CD4-positive, alpha-beta T cell (primary cell): Measurements from ENCODE around the gene TNFRSF6B. TPM values are rescaled to one million over a fixed set of nuclear protein-coding genes. Genes with fewer than 3 reads are reported as not detected.

ENCODE experiments used
- ATAC-seq: fragments of 200-7000 bp; cut with Tn5 transposase; one replicate; pipeline ENCODE4 v1.10.0; 2022; ENCODE audit warnings: mild to moderate bottlenecking; ENCODE audit not compliant: poor library complexity
- CTCF ChIA-PET: fragments of 350-600 bp; sonication (Branson Sonifier 250); formaldehyde crosslinking; loops from one replicate; lab custom pipeline; 2021; ENCODE audit warnings: antibody characterized with exemption, inconsistent platforms; lab: Charles Lee
- POLR2A ChIA-PET: fragments of 350-600 bp; sonication (Branson Sonifier 250); formaldehyde crosslinking; loops from one replicate; lab custom pipeline; 2021; ENCODE audit warnings: antibody characterized with exemption, inconsistent platforms; lab: Charles Lee
- DNase-seq, 14 experiments: peaks; one replicate each; pipeline ENCODE4 v3.0.0-alpha.2; 2013 to 2020; ENCODE audit warnings: mixed read lengths in 2 of 14
- H3K27ac ChIP-seq, 2 donors: one replicate each; pipeline versions ENCODE4 v1.5.1 to v1.7.0; 2013; ENCODE audit warnings: low read length in 2 of 2, low read depth in 1 of 2, mild to moderate bottlenecking in 1 of 2
- H3K27me3 ChIP-seq, 2 experiments: 1 replicate in 1 of 2; 2 replicates in 1 of 2; pipeline versions ENCODE4 v1.6.1 to v1.7.0; 2013; ENCODE audit warnings: low read length in 2 of 2, control low read depth in 1 of 2, mild to moderate bottlenecking in 1 of 2, moderate library complexity in 1 of 2; ENCODE audit not compliant: insufficient read depth in 2 of 2, control insufficient read depth in 1 of 2
- H3K36me3 ChIP-seq: one replicate; pipeline ENCODE4 v1.6.1; 2013; ENCODE audit warnings: low read length, control low read depth; ENCODE audit not compliant: insufficient read depth
- H3K4me1 ChIP-seq: one replicate; pipeline ENCODE4 v1.6.1; 2013; ENCODE audit warnings: low read length, control low read depth; ENCODE audit not compliant: insufficient read depth
- H3K4me3 ChIP-seq: one replicate; pipeline ENCODE4 v1.5.1; 2013; ENCODE audit warnings: mild to moderate bottlenecking, low read length, moderate library complexity
- H3K9me3 ChIP-seq, 2 experiments: 1 replicate in 1 of 2; 2 replicates in 1 of 2; pipeline versions ENCODE4 v1.6.1 to v1.7.0; 2013; ENCODE audit warnings: low read length in 2 of 2, mild to moderate bottlenecking in 2 of 2, control low read depth in 1 of 2, moderate library complexity in 1 of 2; ENCODE audit not compliant: control insufficient read depth in 1 of 2, insufficient read depth in 1 of 2
- H3K27ac Mint-ChIP-seq: one replicate; pipeline ENCODE4 v1.8.0; 2020; ENCODE audit warnings: mixed read lengths
- H3K27me3 Mint-ChIP-seq: one replicate; pipeline ENCODE4 v1.8.0; 2021; ENCODE audit warnings: mixed read lengths
- H3K36me3 Mint-ChIP-seq: one replicate; pipeline ENCODE4 v1.8.0; 2021; ENCODE audit warnings: low read depth, mixed read lengths
- H3K4me1 Mint-ChIP-seq: one replicate; pipeline ENCODE4 v1.8.0; 2021; ENCODE audit warnings: low read depth, mixed read lengths
- H3K4me3 Mint-ChIP-seq: one replicate; pipeline ENCODE4 v1.8.0; 2020; ENCODE audit warnings: mild to moderate bottlenecking, mixed read lengths
- H3K9me3 Mint-ChIP-seq: one replicate; pipeline ENCODE4 v1.8.0; 2020; ENCODE audit warnings: mixed read lengths
- intact Hi-C, 2 experiments: fragments of 100-400 bp; cut with DNase I in 1 of 2; cut with micrococcal nuclease in 1 of 2; formaldehyde crosslinking; loops; one replicate each; pipeline versions ENCODE4 v1.15.1 to v1.9.0; 2023 to 2025; cut with DNase I, micrococcal nuclease
- total RNA-seq, 174 experiments: library from RNA in 2 of 174; stranded (reverse) in 2 of 174; gene quantifications; one replicate each; pipeline ENCODE4 v1.2.3 and lab custom pipeline; 2021 to 2026
- TF ChIP-seq, protein P1 (sequence below): fragments of 200-600 bp; IDR thresholded peaks from one replicate; pipeline ENCODE4 v1.8.0; 2022; ENCODE audit warnings: antibody characterized with exemption, mild to moderate bottlenecking

Gene TNFRSF6B
- total RNA-seq, 2 experiments from 2014 or later = 2.5 to 2.6 TPM

DNA sequence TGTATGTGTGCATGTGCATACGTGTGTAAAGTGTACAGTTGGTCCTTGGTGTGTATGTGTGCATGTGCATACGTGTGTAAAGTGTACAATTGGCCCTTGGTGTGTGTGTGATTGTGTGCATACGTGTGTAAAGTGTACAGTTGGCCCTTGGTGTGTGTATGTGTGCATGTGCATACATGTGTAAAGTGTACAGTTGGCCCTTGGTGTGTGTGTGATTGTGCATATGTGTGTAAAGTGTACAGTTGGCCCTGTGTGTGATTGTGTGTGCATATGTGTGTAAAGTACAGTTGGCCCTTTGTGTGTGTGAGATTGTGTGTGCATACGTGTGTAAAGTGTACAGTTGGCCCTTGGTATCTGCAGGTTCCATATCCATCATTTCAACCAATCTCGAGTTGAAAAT lies 35.0 kb downstream of the TNFRSF6B start:
- Histone ChIP-seq H3K4me1 (peaks cover 83% of the 10 kb centered on the region), H3K4me3 (no peak overlapping the region), H3K27ac (no peak overlapping the region), H3K36me3 (peaks cover 38% of the 10 kb centered on the region), H3K27me3 (no peaks in the 10 kb centered on the region), H3K9me3 (no peaks in the 10 kb centered on the region)
- H3K27ac Mint-ChIP-seq = no peak overlapping the region
- ChIA-PET CTCF (no interaction called here), POLR2A (interaction anchor here (0.6 to 5.0 kb wide), 4 partner anchors 19 to 99 kb away, joined by 3 to 27 read pairs (median 3); partner anchors contain the start of genes ARFRP1, STMN3 and ZGPAT)
- DNase-seq (no peak), ATAC-seq (no peak)
- TF ChIP-seq, protein P1, sequence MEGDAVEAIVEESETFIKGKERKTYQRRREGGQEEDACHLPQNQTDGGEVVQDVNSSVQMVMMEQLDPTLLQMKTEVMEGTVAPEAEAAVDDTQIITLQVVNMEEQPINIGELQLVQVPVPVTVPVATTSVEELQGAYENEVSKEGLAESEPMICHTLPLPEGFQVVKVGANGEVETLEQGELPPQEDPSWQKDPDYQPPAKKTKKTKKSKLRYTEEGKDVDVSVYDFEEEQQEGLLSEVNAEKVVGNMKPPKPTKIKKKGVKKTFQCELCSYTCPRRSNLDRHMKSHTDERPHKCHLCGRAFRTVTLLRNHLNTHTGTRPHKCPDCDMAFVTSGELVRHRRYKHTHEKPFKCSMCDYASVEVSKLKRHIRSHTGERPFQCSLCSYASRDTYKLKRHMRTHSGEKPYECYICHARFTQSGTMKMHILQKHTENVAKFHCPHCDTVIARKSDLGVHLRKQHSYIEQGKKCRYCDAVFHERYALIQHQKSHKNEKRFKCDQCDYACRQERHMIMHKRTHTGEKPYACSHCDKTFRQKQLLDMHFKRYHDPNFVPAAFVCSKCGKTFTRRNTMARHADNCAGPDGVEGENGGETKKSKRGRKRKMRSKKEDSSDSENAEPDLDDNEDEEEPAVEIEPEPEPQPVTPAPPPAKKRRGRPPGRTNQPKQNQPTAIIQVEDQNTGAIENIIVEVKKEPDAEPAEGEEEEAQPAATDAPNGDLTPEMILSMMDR = no peak
- H3K9me3 Mint-ChIP-seq = no peaks in the 10 kb centered on the region
- no peak overlapping the region for H3K4me3 Mint-ChIP-seq
- H3K4me1 Mint-ChIP-seq = peaks cover 44% of the 10 kb centered on the region
- intact Hi-C loops = loop anchor here in 1 of 2 experiments (10.0 kb wide), 1 partner anchor 77 kb away; the partner anchor contains the start of genes RTEL1 and STMN3
- H3K36me3 Mint-ChIP-seq = peaks cover 42% of the 10 kb centered on the region
- H3K27me3 Mint-ChIP-seq = no peaks in the 10 kb centered on the region

DNA sequence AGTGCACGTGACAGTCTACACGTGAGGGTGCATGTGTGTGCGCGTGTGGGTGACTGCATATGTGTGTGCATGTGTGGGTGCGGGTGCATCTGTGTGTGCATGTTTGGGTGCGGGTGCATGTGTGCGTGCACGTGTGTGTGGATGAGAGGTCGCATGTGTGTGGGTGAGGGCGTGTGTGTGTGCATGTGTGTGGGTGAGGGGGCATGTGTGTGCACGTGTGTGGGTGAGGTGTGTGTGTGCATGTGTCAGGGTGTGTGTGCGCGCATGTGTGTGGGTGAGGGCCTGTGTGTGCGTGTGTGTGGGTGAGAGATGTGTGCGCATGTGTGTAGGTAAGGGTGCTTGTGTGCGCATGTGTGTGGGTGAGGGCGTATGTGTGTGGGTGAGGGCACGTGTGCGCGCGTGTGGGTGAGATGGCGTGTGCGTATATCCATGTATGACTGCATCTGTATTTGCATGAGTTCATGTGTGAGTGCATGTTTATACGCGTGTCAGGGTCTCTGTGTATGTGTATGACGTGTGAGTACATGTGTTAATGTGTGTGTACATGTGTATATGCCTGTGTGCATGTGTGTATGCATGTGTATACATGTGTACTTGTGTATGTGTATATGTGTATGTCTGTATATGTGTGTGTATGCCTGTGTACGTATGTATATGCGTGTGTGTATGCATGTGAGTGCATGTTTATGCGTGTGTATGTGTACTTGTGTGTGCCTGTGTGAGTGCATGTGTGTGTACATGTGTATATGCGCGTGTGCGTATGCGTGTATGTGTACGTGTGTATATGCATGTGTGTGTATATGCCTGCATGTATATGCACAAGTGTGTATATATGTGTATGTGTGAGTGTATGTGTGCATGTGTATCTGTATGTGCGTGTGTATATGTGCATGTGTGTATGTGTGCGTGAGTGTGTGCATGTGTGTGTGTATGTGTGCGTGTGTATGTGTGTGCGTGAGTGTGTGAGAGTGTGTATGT lies 36.0 kb downstream of the TNFRSF6B start:
- H3K9me3 Mint-ChIP-seq = no peaks in the 10 kb centered on the region
- H3K27me3 Mint-ChIP-seq = no peaks in the 10 kb centered on the region
- no peak overlapping the region for H3K4me3 Mint-ChIP-seq
- H3K36me3 ChIP-seq = peaks cover 38% of the 10 kb centered on the region
- ATAC-seq (no peak), DNase-seq (peak in 1 of 14 experiments; percentile 21)
- intact Hi-C loops = loop anchor here in 1 of 2 experiments (10.0 kb wide), 1 partner anchor 78 kb away; the partner anchor contains the start of genes RTEL1 and STMN3
- ChIA-PET POLR2A (no interaction called here), CTCF (no interaction called here)
- H3K27me3 ChIP-seq = no peaks in the 10 kb centered on the region
- H3K4me1 ChIP-seq = peaks cover 80% of the 10 kb centered on the region
- H3K4me3 ChIP-seq = no peak overlapping the region
- peaks cover 38% of the 10 kb centered on the region for H3K4me1 Mint-ChIP-seq
- TF ChIP-seq, protein P1 = no peak
- H3K36me3 Mint-ChIP-seq = peaks cover 44% of the 10 kb centered on the region
- no peak overlapping the region for H3K27ac ChIP-seq
- no peak overlapping the region for H3K27ac Mint-ChIP-seq
- H3K9me3 ChIP-seq = no peaks in the 10 kb centered on the region

DNA sequence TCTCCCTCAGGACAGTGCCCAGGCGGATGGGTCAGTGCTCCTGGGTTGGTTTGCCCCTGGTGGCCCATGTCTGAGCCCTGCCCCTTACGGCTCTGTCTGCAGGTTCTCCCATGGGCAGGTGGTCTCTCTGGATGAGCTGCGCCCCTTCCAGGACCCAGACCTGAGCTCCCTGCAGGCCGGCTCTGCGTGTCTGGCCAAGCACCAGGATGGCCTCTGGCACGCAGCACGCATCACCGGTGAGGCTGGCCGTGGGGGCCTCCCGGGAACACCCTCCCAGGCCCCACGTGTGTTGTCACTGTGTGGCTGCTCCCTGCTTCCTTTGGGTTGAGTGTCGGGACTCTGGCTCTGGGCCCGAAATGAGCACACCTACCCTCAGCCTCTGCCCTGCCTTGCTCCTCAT lies 36.7 kb downstream of the TNFRSF6B start:
- Histone ChIP-seq H3K27ac (no peak overlapping the region), H3K9me3 (no peaks in the 10 kb centered on the region), H3K4me1 (peaks cover 76% of the 10 kb centered on the region), H3K27me3 (no peaks in the 10 kb centered on the region), H3K36me3 (peaks cover 39% of the 10 kb centered on the region), H3K4me3 (no peak overlapping the region)
- DNase-seq (no peak), ATAC-seq (no peak)
- peaks cover 31% of the 10 kb centered on the region for H3K4me1 Mint-ChIP-seq
- H3K4me3 Mint-ChIP-seq = no peak overlapping the region
- no peak overlapping the region for H3K27ac Mint-ChIP-seq
- peaks cover 39% of the 10 kb centered on the region for H3K36me3 Mint-ChIP-seq
- TF ChIP-seq, protein P1 = no peak
- ChIA-PET POLR2A (interaction anchor here (1.4 to 9.9 kb wide), 2 partner anchors 18 to 25 kb away, joined by 4 to 118 read pairs; partner anchors contain the start of genes ARFRP1 and ZGPAT), CTCF (no interaction called here)
- H3K9me3 Mint-ChIP-seq = no peaks in the 10 kb centered on the region
- no peaks in the 10 kb centered on the region for H3K27me3 Mint-ChIP-seq
- intact Hi-C loops = loop anchor here in 1 of 2 experiments (10.0 kb wide), 1 partner anchor 78 kb away; the partner anchor contains the start of genes RTEL1 and STMN3
